ENCODE results near the gene CENPB. TPM values are rescaled to one million over a fixed set of nuclear protein-coding genes. Genes with fewer than 3 reads are reported as not detected.
A peak's percentile ranks its signal among the peaks of the same experiment; 100 is the strongest.

The CENPB gene
- total and polyA plus RNA-seq, 3 donors from 2014 or later: 24.8 to 44.1 (median 32.2) TPM

DNA sequence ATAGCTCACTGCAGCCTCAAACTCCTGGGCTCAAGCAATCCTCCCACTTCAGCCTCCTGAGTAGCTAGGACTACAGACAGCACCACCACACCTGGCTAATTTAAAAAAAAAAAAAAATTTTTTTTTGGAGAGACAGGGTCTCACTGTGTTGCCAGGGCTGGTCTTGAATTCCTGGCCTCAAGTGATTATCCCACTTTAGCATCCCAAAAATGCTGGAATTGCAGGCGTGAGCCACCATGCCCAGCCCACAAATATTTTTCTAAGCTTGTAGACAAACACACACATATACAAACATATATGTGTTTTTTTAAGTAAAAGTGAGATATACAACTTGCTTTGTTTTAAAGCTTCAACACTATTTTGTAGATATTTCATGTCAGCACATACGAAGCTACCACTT is 43.3 kb downstream of the CENPB start:
- no peaks in the 10 kb centered on the region for H3K27me3 ChIP-seq
- no peaks in the 10 kb centered on the region for H3K9me3 ChIP-seq
- intact Hi-C loops (cut with DNase I; ENCODE audit: low total_unique reads): no loop called here
- TF ChIP-seq POLR2A (IDR thresholded peaks at IDR 0.05): no peak
- TF ChIP-seq, protein P1, sequence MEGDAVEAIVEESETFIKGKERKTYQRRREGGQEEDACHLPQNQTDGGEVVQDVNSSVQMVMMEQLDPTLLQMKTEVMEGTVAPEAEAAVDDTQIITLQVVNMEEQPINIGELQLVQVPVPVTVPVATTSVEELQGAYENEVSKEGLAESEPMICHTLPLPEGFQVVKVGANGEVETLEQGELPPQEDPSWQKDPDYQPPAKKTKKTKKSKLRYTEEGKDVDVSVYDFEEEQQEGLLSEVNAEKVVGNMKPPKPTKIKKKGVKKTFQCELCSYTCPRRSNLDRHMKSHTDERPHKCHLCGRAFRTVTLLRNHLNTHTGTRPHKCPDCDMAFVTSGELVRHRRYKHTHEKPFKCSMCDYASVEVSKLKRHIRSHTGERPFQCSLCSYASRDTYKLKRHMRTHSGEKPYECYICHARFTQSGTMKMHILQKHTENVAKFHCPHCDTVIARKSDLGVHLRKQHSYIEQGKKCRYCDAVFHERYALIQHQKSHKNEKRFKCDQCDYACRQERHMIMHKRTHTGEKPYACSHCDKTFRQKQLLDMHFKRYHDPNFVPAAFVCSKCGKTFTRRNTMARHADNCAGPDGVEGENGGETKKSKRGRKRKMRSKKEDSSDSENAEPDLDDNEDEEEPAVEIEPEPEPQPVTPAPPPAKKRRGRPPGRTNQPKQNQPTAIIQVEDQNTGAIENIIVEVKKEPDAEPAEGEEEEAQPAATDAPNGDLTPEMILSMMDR (IDR thresholded peaks at IDR 0.05): no peak
- peaks cover 7% of the 10 kb centered on the region for H3K4me1 ChIP-seq
- no peak for DNase-seq
- no peaks in the 10 kb centered on the region for H3K36me3 ChIP-seq (ENCODE audit: low read depth, missing control alignments)
- WGBS, 2 donors: 87 to 97% methylated on average over 2 of the region's 2 CpGs
- H3K4me3 ChIP-seq: no peak overlapping the region
- no peak overlapping the region for H3K27ac ChIP-seq

DNA sequence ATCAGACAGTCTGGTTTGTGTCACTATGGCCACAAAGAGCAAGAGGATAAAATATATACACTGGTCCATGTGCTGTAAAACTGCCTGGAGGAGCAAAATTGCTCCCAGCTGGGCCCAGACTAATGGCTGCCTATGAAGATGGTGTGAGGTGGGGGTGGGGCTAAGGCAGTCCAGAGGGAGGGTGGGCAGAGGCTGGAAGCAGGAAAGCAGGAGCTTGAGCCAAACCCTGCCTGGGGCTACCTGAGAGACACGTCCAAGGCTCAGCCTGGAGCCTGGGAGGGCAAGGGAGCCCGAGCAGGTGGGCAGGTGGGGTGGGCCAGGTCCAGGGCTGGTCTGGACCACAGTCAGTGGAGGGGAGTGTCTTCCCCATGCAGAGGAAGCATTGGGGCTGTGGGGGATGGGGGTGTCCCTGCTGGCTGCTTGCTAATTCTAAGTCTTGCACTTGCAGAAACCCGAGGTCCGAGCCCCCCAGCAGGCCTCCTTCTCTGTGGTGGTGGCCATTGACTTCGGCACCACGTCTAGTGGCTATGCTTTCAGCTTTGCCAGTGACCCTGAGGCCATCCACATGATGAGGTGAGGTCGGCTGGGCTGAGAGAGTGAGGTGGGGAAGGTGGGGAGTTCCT is 44.6 kb downstream of the CENPB start:
- intact Hi-C loops (cut with DNase I; ENCODE audit: low total_unique reads): no loop called here
- no peak for DNase-seq
- 74 to 84% methylated on average over 4 to 7 of the region's 7 CpGs for WGBS, 2 donors
- no peaks in the 10 kb centered on the region for H3K9me3 ChIP-seq
- no peaks in the 10 kb centered on the region for H3K36me3 ChIP-seq (ENCODE audit: low read depth, missing control alignments)
- no peak overlapping the region for H3K27ac ChIP-seq
- peaks cover 7% of the 10 kb centered on the region for H3K4me1 ChIP-seq
- H3K4me3 ChIP-seq: no peak overlapping the region
- no peak for TF ChIP-seq POLR2A (IDR thresholded peaks at IDR 0.05)
- TF ChIP-seq, protein P1 (IDR thresholded peaks at IDR 0.05): no peak
- H3K27me3 ChIP-seq: no peaks in the 10 kb centered on the region

DNA sequence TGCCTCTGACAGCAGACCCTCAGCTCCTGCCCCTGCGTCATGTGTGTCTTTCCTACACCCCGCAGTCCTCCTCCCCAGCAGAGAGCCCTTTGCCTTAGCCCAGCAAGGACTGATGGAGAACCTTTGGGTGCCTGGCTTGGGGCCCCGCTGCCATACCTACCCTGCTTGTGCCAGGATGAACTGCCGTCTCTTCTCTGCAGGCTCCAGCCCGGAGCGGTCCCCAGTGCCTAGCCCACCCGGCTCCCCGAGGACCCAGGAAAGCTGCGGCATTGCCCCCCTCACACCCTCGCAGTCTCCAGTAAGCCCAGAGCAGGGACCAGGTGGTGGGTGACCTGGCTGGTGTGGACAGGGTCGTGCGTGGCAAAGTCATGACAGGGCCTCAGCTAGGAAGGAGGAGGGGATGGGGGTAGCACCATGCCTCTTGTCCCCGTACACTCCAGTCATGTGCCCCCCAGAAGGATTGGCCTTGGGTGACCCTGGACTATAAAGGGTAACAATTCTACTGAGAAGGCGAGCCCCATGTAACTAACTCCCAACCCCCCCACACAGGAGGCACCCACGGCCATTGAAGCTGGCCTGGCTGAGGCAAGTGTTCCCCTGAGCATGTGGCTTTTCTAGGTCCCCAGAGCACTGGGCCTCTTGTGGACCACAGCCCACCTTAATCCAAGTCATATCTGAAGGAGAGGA is 45.8 kb downstream of the CENPB start:
- H3K36me3 ChIP-seq (ENCODE audit: low read depth, missing control alignments): no peaks in the 10 kb centered on the region
- H3K27ac ChIP-seq: no peak overlapping the region
- TF ChIP-seq, protein P1 (IDR thresholded peaks at IDR 0.05): no peak
- no peak for TF ChIP-seq POLR2A (IDR thresholded peaks at IDR 0.05)

DNA sequence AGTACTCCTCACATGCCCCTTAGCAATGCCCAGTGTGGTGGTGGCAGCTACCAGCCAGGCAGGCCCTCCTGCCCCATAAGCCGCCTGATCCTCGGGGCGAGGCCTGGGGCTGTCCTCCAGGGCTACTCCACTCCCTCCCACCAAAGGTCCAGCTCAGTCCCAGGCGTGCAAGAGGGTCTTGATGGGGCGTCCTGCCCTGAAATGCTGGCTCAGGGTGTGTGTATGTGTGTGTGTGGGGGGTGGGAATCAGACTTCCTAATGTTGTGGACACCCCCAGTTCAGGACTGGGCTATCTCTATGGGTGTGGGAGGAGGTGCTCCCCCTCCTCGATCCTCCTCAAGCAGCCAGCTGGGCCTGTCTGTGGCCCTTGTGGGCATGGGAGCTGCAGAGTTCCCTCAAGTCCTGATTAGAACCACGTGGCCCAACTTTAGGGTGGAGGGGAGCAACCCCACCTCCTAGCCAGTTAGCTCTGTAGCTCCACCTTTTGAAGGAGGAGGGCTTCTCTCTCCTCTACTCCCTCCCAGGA is 46.6 kb downstream of the CENPB start:
- WGBS, 2 donors: 65% methylated on average over 7 of the region's 7 CpGs; no CpG with 5 or more reads in 1 of the 2 donors
- H3K9me3 ChIP-seq: no peaks in the 10 kb centered on the region
- no peaks in the 10 kb centered on the region for H3K27me3 ChIP-seq
- H3K4me3 ChIP-seq: no peak overlapping the region
- no peak for DNase-seq
- H3K36me3 ChIP-seq (ENCODE audit: low read depth, missing control alignments): no peaks in the 10 kb centered on the region
- peaks cover 7% of the 10 kb centered on the region for H3K4me1 ChIP-seq
- TF ChIP-seq POLR2A (IDR thresholded peaks at IDR 0.05): no peak
- TF ChIP-seq, protein P1 (IDR thresholded peaks at IDR 0.05): no peak
- intact Hi-C loops (cut with DNase I; ENCODE audit: low total_unique reads): no loop called here
- peak overlapping the region in 1 of 2 donors; percentile 71 for H3K27ac ChIP-seq

More for the DNA sequence above, 45.8 kb downstream of the CENPB start:
- intact Hi-C loops (cut with DNase I; ENCODE audit: low total_unique reads): no loop called here
- WGBS, 2 donors: 84 to 86% methylated on average over 12 to 15 of the region's 15 CpGs
- no peak for DNase-seq
- H3K27me3 ChIP-seq: no peaks in the 10 kb centered on the region
- H3K4me3 ChIP-seq: no peak overlapping the region
- no peaks in the 10 kb centered on the region for H3K9me3 ChIP-seq
- H3K4me1 ChIP-seq: peaks cover 7% of the 10 kb centered on the region

All from testis (tissue), 3 donors.